OCI-LY7 (cell line): ENCODE data around the gene CFAP100.

ENCODE experiments used
- CTCF ChIP-seq: fragments of 200-600 bp; sonication (generic); conservative IDR thresholded peaks from 2 replicates; pipeline ENCODE4 v1.5.1; 2014; ENCODE audit warnings: mild to moderate bottlenecking, antibody characterized with exemption, low read length, moderate library complexity, mixed read lengths
- EZH2phosphoT487 ChIP-seq: fragments of 200-600 bp; sonication (generic); IDR thresholded peaks from 2 replicates; pipeline ENCODE4 v1.6.1; 2018; ENCODE audit warnings: low read depth, borderline replicate concordance, mild to moderate bottlenecking, mixed run types, antibody characterized with exemption, low read length, moderate library complexity, mixed read lengths

DNA sequence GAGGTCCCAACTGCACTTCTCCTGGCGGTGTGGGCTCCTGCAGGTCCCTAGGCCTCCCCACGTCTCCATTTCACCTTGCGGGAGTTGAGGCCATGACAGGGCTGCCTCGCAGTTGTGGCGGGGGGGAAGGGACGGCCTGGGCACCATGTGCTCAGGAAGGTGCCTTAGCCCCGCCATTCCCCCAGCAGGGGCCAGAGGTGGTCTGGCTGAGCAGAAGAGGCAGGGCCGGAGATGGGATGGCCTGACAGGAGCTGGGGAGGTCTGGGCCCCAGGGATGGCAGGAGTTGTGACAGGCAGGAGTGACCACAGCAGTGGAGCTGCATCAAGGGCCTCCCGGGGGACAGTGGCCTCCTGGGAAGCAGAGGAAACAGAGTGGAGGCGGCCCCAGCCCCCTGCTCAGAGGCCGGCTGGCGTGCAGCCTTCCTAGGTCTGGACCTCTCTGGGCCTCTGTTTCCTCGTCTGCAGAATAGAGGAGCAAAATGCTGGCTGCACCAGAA lies 18.8 kb upstream of the CFAP100 start:
- TF ChIP-seq CTCF (no peak), EZH2phosphoT487 (no peak)
